ENCODE data around the gene OSTF1. TPM values are rescaled to one million over a fixed set of nuclear protein-coding genes. Genes with fewer than 3 reads are reported as not detected.
A peak's percentile ranks its signal among the peaks of the same experiment; 100 is the strongest.

Gene OSTF1
- total RNA-seq, 3 donors from 2014 or later: 26.9 to 38.9 (median 36.4) TPM

DNA sequence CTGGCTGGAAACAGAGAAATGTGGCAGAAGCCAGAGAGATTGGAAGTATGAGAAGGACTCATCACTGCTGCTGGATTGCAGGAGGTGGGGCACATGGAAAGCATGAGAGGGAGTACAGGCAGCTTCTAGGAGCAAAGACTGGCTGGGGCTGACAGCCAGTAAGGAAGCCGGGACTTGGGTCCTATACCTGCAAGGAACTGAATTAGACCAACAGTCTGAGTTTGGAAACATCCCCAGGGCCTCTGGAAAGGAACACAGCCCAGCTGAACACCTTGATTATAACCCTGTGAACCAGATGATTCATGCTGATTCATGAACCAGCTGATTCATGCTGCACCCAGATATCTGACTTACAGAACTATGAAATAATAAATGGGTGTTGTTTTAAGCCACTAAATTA lies 93.4 kb downstream of the OSTF1 start:
- intact Hi-C loops (cut with DNase I; ENCODE audit: low total_unique reads): no loop called here
- Histone ChIP-seq H3K4me3 (no peak overlapping the region), H3K27me3 (no peaks in the 10 kb centered on the region), H3K4me1 (no peaks in the 10 kb centered on the region), H3K36me3 (no peaks in the 10 kb centered on the region), H3K27ac (no peak overlapping the region), H3K9me3 (no peaks in the 10 kb centered on the region)
- no peak for DNase-seq (ENCODE audit: low spot score in 2 of 2)
- TF ChIP-seq POLR2A (IDR thresholded peaks at IDR 0.05): no peak
- no peak for TF ChIP-seq POLR2AphosphoS5 (IDR thresholded peaks at IDR 0.05)
- TF ChIP-seq CTCF (IDR thresholded peaks at IDR 0.05): no peak

GRCh38 chr9:75183306-75183705 lies 95.0 kb downstream of the OSTF1 start:
- H3K27me3 ChIP-seq: no peaks in the 10 kb centered on the region
- no peaks in the 10 kb centered on the region for H3K4me1 ChIP-seq
- no peak for TF ChIP-seq POLR2A (IDR thresholded peaks at IDR 0.05)
- no peak for TF ChIP-seq POLR2AphosphoS5 (IDR thresholded peaks at IDR 0.05)
- no peak for TF ChIP-seq CTCF (IDR thresholded peaks at IDR 0.05)
- no peaks in the 10 kb centered on the region for H3K36me3 ChIP-seq
- no peaks in the 10 kb centered on the region for H3K9me3 ChIP-seq
- DNase-seq (ENCODE audit: low spot score in 2 of 2): no peak
- no peak overlapping the region for H3K4me3 ChIP-seq
- no peak overlapping the region for H3K27ac ChIP-seq
- intact Hi-C loops (cut with DNase I; ENCODE audit: low total_unique reads): no loop called here

DNA sequence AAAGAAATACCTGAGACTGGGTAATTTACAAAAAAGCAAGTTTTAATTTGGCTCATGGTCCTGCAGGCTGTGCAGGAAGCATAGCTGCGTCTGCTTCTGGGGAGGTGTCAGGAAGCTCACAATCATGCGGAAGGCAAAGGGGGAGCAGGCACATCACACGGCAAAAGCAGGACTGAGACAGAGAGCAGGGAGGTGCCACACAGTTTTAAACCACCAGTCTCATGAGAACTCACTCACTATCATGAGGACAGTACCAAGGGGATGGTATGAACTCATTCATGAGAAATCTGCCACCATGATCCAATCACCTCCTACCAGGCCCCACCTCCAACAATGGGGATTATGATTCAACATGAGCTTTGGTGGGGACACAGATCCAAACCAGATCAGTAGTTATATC lies 96.2 kb downstream of the OSTF1 start:
- Histone ChIP-seq H3K9me3 (no peaks in the 10 kb centered on the region), H3K27me3 (no peaks in the 10 kb centered on the region), H3K4me3 (no peak overlapping the region), H3K4me1 (no peaks in the 10 kb centered on the region), H3K36me3 (no peaks in the 10 kb centered on the region), H3K27ac (no peak overlapping the region)
- DNase-seq (ENCODE audit: low spot score in 2 of 2): no peak
- TF ChIP-seq POLR2A (IDR thresholded peaks at IDR 0.05) (no peak), POLR2AphosphoS5 (IDR thresholded peaks at IDR 0.05) (no peak), CTCF (IDR thresholded peaks at IDR 0.05) (no peak)
- intact Hi-C loops (cut with DNase I; ENCODE audit: low total_unique reads): no loop called here

GRCh38 chr9:75185585-75186170 lies 97.4 kb downstream of the OSTF1 start:
- Histone ChIP-seq H3K27me3 (no peaks in the 10 kb centered on the region), H3K4me1 (no peaks in the 10 kb centered on the region)

More at GRCh38 chr9:75185585-75186170, 97.4 kb downstream of the OSTF1 start:
- Histone ChIP-seq H3K36me3 (no peaks in the 10 kb centered on the region), H3K4me3 (no peak overlapping the region), H3K27ac (no peak overlapping the region), H3K9me3 (no peaks in the 10 kb centered on the region)
- TF ChIP-seq POLR2A (IDR thresholded peaks at IDR 0.05) (no peak), POLR2AphosphoS5 (IDR thresholded peaks at IDR 0.05) (no peak), CTCF (IDR thresholded peaks at IDR 0.05) (peak in 1 of 3 donors; percentile 33)
- intact Hi-C loops (cut with DNase I; ENCODE audit: low total_unique reads): no loop called here
- DNase-seq (ENCODE audit: low spot score in 2 of 2): no peak

Measured in breast epithelium (tissue), 4 donors.